T-helper 17 cell (primary cell): ENCODE measurements around the gene TRAPPC3. TPM values are rescaled to one million over a fixed set of nuclear protein-coding genes. Genes with fewer than 3 reads are reported as not detected.

ENCODE experiments used
- ATAC-seq: fragments of 150-1000 bp; cut with Tn5 transposase; 2 replicates; pipeline ENCODE4 v1.10.0; 2021; ENCODE audit warnings: mild to moderate bottlenecking, moderate library complexity
- DNase-seq, 3 donors: peaks; one replicate each; pipeline versions ENCODE4 v3.0.0 to v3.0.0-alpha.2; 2020 to 2021
- H3K9me3 ChIP-seq: one replicate; pipeline ENCODE4 v1.7.0; 2013; ENCODE audit warnings: low read length, mild to moderate bottlenecking; ENCODE audit not compliant: control insufficient read depth, poor library complexity, severe bottlenecking
- H3K27ac Mint-ChIP-seq: one replicate; pipeline ENCODE4 v1.8.0; 2022; ENCODE audit warnings: mild to moderate bottlenecking, moderate library complexity, mixed read lengths
- H3K27me3 Mint-ChIP-seq: one replicate; pipeline ENCODE4 v1.8.0; 2022; ENCODE audit warnings: mixed read lengths
- H3K36me3 Mint-ChIP-seq: one replicate; pipeline ENCODE4 v1.8.0; 2022; ENCODE audit warnings: low read depth, mixed read lengths
- H3K4me1 Mint-ChIP-seq: one replicate; pipeline ENCODE4 v1.8.0; 2022; ENCODE audit warnings: mild to moderate bottlenecking, mixed read lengths
- H3K4me3 Mint-ChIP-seq: one replicate; pipeline ENCODE4 v1.8.0; 2022; ENCODE audit warnings: mild to moderate bottlenecking, moderate library complexity, mixed read lengths
- total RNA-seq, 4 donors: library from RNA in 2 of 4; stranded (reverse) in 2 of 4; gene quantifications; one replicate each; pipeline ENCODE4 v1.2.3 and lab custom pipeline; 2022 to 2026

Gene TRAPPC3
- total RNA-seq, 2 donors from 2014 or later = 35.0 to 37.8 TPM

- no peaks in the 10 kb centered on the region for H3K9me3 ChIP-seq
- H3K4me1 Mint-ChIP-seq = peaks cover 9% of the 10 kb centered on the region
- H3K27ac Mint-ChIP-seq = no peak overlapping the region
- H3K4me3 Mint-ChIP-seq = no peak overlapping the region
- peaks cover 2% of the 10 kb centered on the region for H3K36me3 Mint-ChIP-seq
- H3K27me3 Mint-ChIP-seq = no peaks in the 10 kb centered on the region
- no peak for ATAC-seq
- DNase-seq = no peak
Measured at GRCh38 chr1:36093226-36093625, 56.1 kb downstream of the TRAPPC3 start.

- H3K27ac Mint-ChIP-seq = no peak overlapping the region
- no peak overlapping the region for H3K4me3 Mint-ChIP-seq
- ATAC-seq = no peak
- no peak for DNase-seq
- H3K36me3 Mint-ChIP-seq = peaks cover 2% of the 10 kb centered on the region
- H3K27me3 Mint-ChIP-seq = no peaks in the 10 kb centered on the region
- H3K4me1 Mint-ChIP-seq = peaks cover 9% of the 10 kb centered on the region
- no peaks in the 10 kb centered on the region for H3K9me3 ChIP-seq
Measured at GRCh38 chr1:36092798-36093185, 56.5 kb downstream of the TRAPPC3 start.

GRCh38 chr1:36092166-36092797 is 57.0 kb downstream of the TRAPPC3 start:
- no peaks in the 10 kb centered on the region for H3K9me3 ChIP-seq
- DNase-seq = no peak
- H3K4me1 Mint-ChIP-seq = peaks cover 9% of the 10 kb centered on the region
- H3K27ac Mint-ChIP-seq = no peak overlapping the region
- no peaks in the 10 kb centered on the region for H3K27me3 Mint-ChIP-seq
- no peak overlapping the region for H3K4me3 Mint-ChIP-seq
- H3K36me3 Mint-ChIP-seq = peaks cover 2% of the 10 kb centered on the region
- ATAC-seq = no peak

GRCh38 chr1:36091698-36092097 is 57.6 kb downstream of the TRAPPC3 start:
- ATAC-seq (no peak), DNase-seq (no peak)
- Mint-ChIP-seq H3K4me3 (no peak overlapping the region), H3K36me3 (peaks cover 2% of the 10 kb centered on the region), H3K27ac (no peak overlapping the region), H3K27me3 (peaks cover 4% of the 10 kb centered on the region), H3K4me1 (peaks cover 11% of the 10 kb centered on the region)
- H3K9me3 ChIP-seq = no peaks in the 10 kb centered on the region

GRCh38 chr1:36091141-36091540 is 58.1 kb downstream of the TRAPPC3 start:
- Mint-ChIP-seq H3K4me3 (no peak overlapping the region), H3K4me1 (peaks cover 13% of the 10 kb centered on the region), H3K27me3 (peaks cover 8% of the 10 kb centered on the region), H3K36me3 (peaks cover 2% of the 10 kb centered on the region), H3K27ac (no peak overlapping the region)
- no peaks in the 10 kb centered on the region for H3K9me3 ChIP-seq
- DNase-seq = no peak
- ATAC-seq = no peak

GRCh38 chr1:36089393-36090121 is 59.7 kb downstream of the TRAPPC3 start:
- no peak for ATAC-seq
- Mint-ChIP-seq H3K27me3 (peaks cover 19% of the 10 kb centered on the region), H3K27ac (peak overlapping the region; percentile 77), H3K4me3 (peak overlapping the region; percentile 93), H3K36me3 (peaks cover 2% of the 10 kb centered on the region), H3K4me1 (peaks cover 13% of the 10 kb centered on the region)
- DNase-seq = no peak
- no peaks in the 10 kb centered on the region for H3K9me3 ChIP-seq

GRCh38 chr1:36088577-36089392 is 60.5 kb downstream of the TRAPPC3 start, which contains the start of gene ADPRS:
Gene ADPRS, plus strand, starts transcription at chr1:36088892. Its CDS starts 13 bp downstream, at chr1:36088905.
- DNase-seq (peak; percentile 82 to 88 (median 88)), ATAC-seq (peak; percentile 93)
- Mint-ChIP-seq H3K36me3 (peaks cover 2% of the 10 kb centered on the region), H3K27me3 (peaks cover 19% of the 10 kb centered on the region), H3K27ac (peak within 1 kb of the TSS; percentile 77), H3K4me3 (peak within 1 kb of the TSS; percentile 93), H3K4me1 (peaks cover 13% of the 10 kb centered on the region)
- no peaks in the 10 kb centered on the region for H3K9me3 ChIP-seq

GRCh38 chr1:36088265-36088576 is 61.1 kb downstream of the TRAPPC3 start:
- peaks cover 19% of the 10 kb centered on the region for H3K27me3 Mint-ChIP-seq
- H3K4me1 Mint-ChIP-seq = peaks cover 11% of the 10 kb centered on the region
- H3K27ac Mint-ChIP-seq = peak overlapping the region; percentile 77
- no peaks in the 10 kb centered on the region for H3K9me3 ChIP-seq
- H3K36me3 Mint-ChIP-seq = peaks cover 2% of the 10 kb centered on the region
- no peak for DNase-seq
- ATAC-seq = no peak
- peak overlapping the region; percentile 93 for H3K4me3 Mint-ChIP-seq

- peak overlapping the region; percentile 16 for H3K27ac Mint-ChIP-seq
- peaks cover 11% of the 10 kb centered on the region for H3K4me1 Mint-ChIP-seq
- H3K36me3 Mint-ChIP-seq = peaks cover 2% of the 10 kb centered on the region
- ATAC-seq (no peak), DNase-seq (no peak)
- no peak overlapping the region for H3K4me3 Mint-ChIP-seq
- no peaks in the 10 kb centered on the region for H3K9me3 ChIP-seq
- peaks cover 21% of the 10 kb centered on the region for H3K27me3 Mint-ChIP-seq
Measured at GRCh38 chr1:36087233-36088123, 61.8 kb downstream of the TRAPPC3 start.

Other genes starting within 250 kb of the TRAPPC3 start
- gene AGO3, start 218.4 kb downstream of the TRAPPC3 start, total RNA-seq = 10 to 100 TPM; 30.4 to 33.0 TPM
- under 1 TPM; 0.29 to 0.30 TPM for gene TEKT2, start 65.4 kb downstream of the TRAPPC3 start, total RNA-seq
- gene ADPRS, start 60.6 kb downstream of the TRAPPC3 start, total RNA-seq = 10 to 100 TPM; 17.0 to 21.2 TPM
- under 1 TPM in 1 of 2 donors, not detected in 1; 0.25 TPM for gene COL8A2, start 24.3 kb downstream of the TRAPPC3 start, total RNA-seq
- 100 to 1,000 TPM; 173 to 175 TPM for gene MAP7D1, start 6.7 kb upstream of the TRAPPC3 start, total RNA-seq
- 10 to 100 TPM; 74.5 to 76.3 TPM for gene THRAP3, start 75.0 kb upstream of the TRAPPC3 start, total RNA-seq
- 1 to 10 TPM; 1.4 to 1.9 TPM for gene SH3D21, start 156.9 kb upstream of the TRAPPC3 start, total RNA-seq
- 10 to 100 TPM in 1 of 2 donors, 1 to 10 TPM in 1; 6.2 to 10.8 TPM for gene EVA1B, start 174.2 kb upstream of the TRAPPC3 start, total RNA-seq
- gene STK40, start 236.4 kb upstream of the TRAPPC3 start, total RNA-seq = 10 to 100 TPM; 32.9 to 49.8 TPM
- 10 to 100 TPM; 26.4 to 31.1 TPM for gene LSM10, start 248.4 kb upstream of the TRAPPC3 start, total RNA-seq